ENCODE results near the gene POFUT1. TPM values are rescaled to one million over a fixed set of nuclear protein-coding genes. Genes with fewer than 3 reads are reported as not detected.
A peak's percentile ranks its signal among the peaks of the same experiment; 100 is the strongest.

POFUT1 gene
- total and polyA plus RNA-seq, 2 donors (not counting 3 experiments of a cell fraction or from before 2014, with no cell fraction given) = 29.0 to 51.4 TPM

DNA sequence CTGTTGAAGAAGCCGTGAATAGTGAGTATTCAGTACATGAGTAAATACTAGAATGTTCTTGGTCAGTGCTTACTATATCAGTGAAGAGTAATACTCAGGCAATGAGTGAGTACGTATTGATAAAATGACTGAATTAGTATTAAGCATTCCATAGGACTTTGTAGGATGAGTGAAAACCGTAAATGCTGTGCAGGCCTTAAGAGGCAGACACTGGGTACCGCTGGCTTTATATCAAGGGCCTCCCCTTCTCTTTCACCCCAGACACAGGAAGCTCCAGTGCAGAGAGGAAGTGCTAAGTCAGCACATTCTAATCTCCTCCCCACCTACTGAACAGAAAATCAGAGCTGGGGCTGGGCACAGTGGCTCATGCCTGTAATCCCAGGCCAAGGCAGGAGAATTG, 24.2 kb downstream of the POFUT1 start:
- CTCF ChIA-PET = interaction anchor here (1.1 kb wide), 1 partner anchor 14 kb away, joined by 3 read pairs; no protein-coding TSS in a partner anchor
- POLR2A ChIA-PET = no interaction called here
- peak; percentile 70 for FAIRE-seq

More for the DNA sequence above, 24.2 kb downstream of the POFUT1 start:
- no peaks in the 10 kb centered on the region for H3K4me1 ChIP-seq (ENCODE audit: control insufficient read depth, extremely low read depth, insufficient read depth, low read length)
- BruUV-seq (replicated peaks) = no TSS peak
- H3K9me3 ChIP-seq (replicated peaks; ENCODE audit: control insufficient read depth, insufficient read depth, low read length) = no peaks in the 10 kb centered on the region
- no peak overlapping the region for H3K4me3 ChIP-seq (replicated peaks in 1 of 3; ENCODE audit: insufficient read depth in 1 of 3, low read depth in 1 of 3, low read length in 3 of 3)
- H4K20me1 ChIP-seq (replicated peaks; ENCODE audit: control insufficient read depth, extremely low read depth, insufficient read depth, low read length) = no peaks in the 10 kb centered on the region
- intact Hi-C loops (cut with micrococcal nuclease) (no loop called here), dilution Hi-C loops (cut with MboI; ENCODE audit: extremely low pct_ligation_motif_present, low sequenced_read_pairs) (no loop called here)
- peak; percentile 24 for DNase-seq (ENCODE audit: low read depth, low spot score)
- H3K9me1 ChIP-seq (replicated peaks; ENCODE audit: control insufficient read depth, extremely low read depth, insufficient read depth, low read length) = no peaks in the 10 kb centered on the region
- no peak overlapping the region for H3K27ac ChIP-seq (ENCODE audit: insufficient read depth, low read depth, low read length)
- no peak overlapping the region for H3K4me2 ChIP-seq (ENCODE audit: insufficient read depth, low read length)
- no peak for TF ChIP-seq FOS (IDR thresholded peaks at IDR 0.05; ENCODE audit: borderline replicate concordance, insufficient read depth, low read length)
- no peak for TF ChIP-seq EZH2 (IDR thresholded peaks at IDR 0.05; ENCODE audit: borderline replicate concordance, low read depth, low read length, severe bottlenecking)
- no peak for TF ChIP-seq MAX (IDR thresholded peaks at IDR 0.05; ENCODE audit: insufficient read depth, insufficient read length)
- TF ChIP-seq JUN (IDR thresholded peaks at IDR 0.05; ENCODE audit: borderline replicate concordance, insufficient read depth, insufficient read length, low read depth) = no peak
- no peak for TF ChIP-seq MYC (IDR thresholded peaks at IDR 0.05; ENCODE audit: low read depth, low read length)
- no peak for TF ChIP-seq POLR2AphosphoS5 (IDR thresholded peaks at IDR 0.05; ENCODE audit: insufficient read depth, low read depth, low read length)
- TF ChIP-seq CTCF (IDR thresholded peaks at IDR 0.05; ENCODE audit: extremely low read depth in 1 of 2, insufficient read depth in 1 of 2, low read depth in 1 of 2, low read length in 2 of 2) = no peak
- no peak for TF ChIP-seq GATA2 (IDR thresholded peaks at IDR 0.05; ENCODE audit: insufficient read depth, insufficient read length, low read depth, low read length)
- no peak for TF ChIP-seq POLR2A (IDR thresholded peaks at IDR 0.05; ENCODE audit: low read depth, low read length)
- H2AFZ ChIP-seq (ENCODE audit: low read depth, low read length) = no peak overlapping the region
- H3K36me3 ChIP-seq (ENCODE audit: control insufficient read depth in 2 of 2, extremely low read depth in 1 of 2, insufficient read depth in 2 of 2, low read length in 2 of 2) = peaks cover 9 to 45% of the 10 kb centered on the region in 2 experiments
- H3K9ac ChIP-seq (replicated peaks; ENCODE audit: extremely low read depth, insufficient read depth, low read length) = no peak overlapping the region
- no peaks in the 10 kb centered on the region for H3K27me3 ChIP-seq (ENCODE audit: control insufficient read depth in 2 of 2, insufficient read depth in 2 of 2, low read length in 2 of 2)
- H3K79me2 ChIP-seq (ENCODE audit: control insufficient read depth, insufficient read depth, low read length) = no peaks in the 10 kb centered on the region
